ENCODE data around the gene C19orf47.
"Not testable (repeated sequence)": the region's sequence is repeated elsewhere in the genome, so short reads cannot be mapped to it uniquely, and the experiment has no call there.

C19orf47 gene

GRCh38 chr19:40344422-40344821 lies 3.8 kb downstream of the C19orf47 start:
- DNase-seq: no peak

DNA sequence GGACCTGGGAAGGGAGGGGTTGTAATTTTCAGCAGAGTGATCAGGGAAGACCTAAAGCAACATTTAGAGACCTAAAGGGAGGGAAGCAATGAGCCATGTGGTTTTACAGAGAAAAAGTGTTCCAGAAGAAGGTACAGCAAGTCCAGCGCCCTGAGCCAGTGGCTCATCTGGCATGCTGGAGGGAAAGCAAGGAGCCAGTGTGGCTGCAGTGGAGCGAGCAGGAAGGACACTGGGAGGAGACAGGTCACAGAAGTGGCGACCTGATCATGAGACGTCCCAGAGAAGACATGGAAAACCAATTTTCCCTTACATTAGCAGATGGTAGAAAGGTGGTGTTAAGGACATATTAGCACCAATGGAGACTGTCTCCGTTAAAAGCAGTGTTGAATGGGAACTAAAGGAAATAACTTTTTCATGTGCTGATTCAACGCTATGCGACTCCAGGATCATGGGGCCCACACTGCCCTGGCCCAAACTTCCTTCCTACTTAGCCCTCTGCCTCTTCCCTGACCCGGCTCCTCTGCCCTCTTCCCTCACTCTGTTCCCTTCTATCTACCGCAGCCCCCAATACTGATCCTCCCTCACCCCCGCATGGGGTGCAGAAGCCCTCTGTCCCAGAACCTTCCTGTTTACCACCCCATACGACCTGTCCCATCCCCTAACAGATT lies 5.4 kb downstream of the C19orf47 start:
- no peak for DNase-seq

DNA sequence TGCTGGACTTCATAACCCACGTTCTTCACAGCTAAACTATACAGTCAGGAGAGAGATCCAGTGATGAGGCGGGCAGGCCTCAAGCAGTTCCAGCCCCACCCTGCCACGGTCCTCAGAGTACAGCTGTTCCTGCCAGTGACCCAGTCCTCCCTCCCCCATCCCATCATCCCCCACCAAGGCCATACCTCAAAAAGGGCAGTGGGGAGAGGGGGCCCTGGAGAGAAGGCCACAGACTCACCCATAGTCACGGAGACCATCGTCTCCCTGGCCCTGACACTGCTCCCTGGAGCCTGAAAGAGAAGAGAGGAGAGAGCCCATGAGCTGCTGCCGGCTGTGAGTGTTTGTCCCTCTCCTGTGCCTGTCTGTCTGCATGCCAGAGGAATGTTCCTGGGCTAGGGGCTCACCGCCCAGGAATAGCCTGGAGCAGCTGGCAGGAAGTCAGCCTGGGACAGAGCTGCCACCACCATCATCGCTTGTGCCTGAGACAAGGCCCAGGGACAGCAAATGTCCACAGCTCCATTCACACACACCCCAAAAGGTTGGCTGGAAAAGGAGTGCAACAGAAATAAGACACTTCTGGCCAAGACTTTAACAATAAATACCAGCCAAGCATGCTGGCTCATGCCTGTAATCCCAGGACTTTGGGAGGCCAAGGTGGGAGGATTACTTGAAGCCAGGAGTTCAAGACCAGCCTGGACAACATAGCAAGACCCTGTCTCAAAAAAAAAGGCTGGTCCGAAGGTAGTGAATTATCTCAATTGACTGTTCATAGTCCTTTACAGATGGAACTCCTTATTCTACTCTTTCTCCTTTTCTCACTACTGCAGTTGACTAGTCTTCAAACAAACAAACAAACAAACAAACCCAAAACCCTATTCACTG lies 6.4 kb downstream of the C19orf47 start:
- DNase-seq: no peak

DNA sequence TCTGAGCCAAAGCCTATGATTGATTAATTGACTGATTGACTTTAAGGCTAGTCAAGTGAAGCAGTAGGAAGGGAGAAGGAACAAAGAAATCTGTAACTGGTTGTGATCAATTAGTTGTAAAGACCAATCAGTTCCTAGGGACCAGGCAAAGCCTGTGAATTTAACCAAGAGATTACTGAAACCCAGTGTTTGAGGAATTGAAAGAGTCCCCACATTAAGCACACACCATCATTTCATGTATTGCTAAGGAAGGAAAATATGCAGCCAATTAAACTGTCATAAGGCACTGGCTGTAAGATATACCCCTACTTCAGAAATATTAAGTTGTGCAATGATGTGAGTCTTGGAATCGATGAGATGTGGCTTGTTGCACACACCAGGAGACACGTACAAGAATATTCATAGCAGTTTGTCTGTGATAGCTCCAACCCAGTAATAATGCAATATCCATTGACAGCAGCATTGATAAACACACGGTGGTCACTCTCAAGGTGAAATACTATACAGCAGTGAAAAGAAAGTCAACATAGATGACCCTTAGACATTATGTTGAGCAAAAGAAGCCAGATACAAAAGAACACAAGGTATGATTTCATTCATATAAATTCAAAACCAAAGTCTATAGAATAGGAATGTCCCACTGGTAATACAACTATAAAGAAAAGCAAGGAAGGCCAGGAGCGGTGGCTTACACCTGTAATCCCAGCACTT lies 9.0 kb downstream of the C19orf47 start:
- DNase-seq: no peak

- DNase-seq: no peak
These were observed 10.6 kb downstream of the C19orf47 start for GRCh38 chr19:40337594-40337993.

- DNase-seq: no peak
These were observed 11.1 kb downstream of the C19orf47 start for GRCh38 chr19:40337107-40337506.

- DNase-seq: no peak
These were observed 11.6 kb downstream of the C19orf47 start for GRCh38 chr19:40336601-40336900.

DNA sequence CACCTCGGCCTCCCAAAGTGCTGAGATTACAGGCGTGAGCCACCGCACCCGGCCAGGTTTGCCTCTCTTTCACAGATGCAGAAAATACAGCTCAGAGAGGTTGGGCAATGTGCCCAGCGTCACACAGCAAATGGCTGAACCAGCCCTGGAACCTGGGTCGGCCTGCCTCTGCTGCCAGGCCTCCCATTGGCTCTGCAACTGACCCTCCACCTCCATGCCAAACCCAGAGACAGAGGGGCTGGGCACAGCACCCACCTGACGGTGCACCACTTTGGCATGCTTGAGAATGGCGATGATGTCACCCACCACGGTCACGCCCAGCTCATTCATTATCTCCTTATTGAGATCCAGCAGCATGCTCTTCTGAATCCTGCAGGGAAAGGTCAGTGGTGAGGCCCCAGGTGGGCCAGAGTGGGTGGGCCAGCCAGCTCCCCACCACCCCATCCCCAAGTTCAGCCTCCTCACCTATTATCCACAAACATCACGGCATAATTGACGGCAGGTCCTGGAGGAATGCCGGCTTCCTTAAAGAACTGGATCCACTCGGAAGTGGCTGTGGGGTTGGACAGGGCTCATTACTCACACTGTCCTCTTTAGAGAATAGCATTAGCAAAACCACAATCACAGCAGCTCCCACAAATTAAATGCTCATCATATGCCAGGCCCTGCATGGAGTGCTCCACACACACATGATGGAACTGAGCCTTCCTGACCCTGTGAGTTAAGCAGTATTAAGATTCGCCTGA lies 12.2 kb downstream of the C19orf47 start:
- no peak for DNase-seq

DNA sequence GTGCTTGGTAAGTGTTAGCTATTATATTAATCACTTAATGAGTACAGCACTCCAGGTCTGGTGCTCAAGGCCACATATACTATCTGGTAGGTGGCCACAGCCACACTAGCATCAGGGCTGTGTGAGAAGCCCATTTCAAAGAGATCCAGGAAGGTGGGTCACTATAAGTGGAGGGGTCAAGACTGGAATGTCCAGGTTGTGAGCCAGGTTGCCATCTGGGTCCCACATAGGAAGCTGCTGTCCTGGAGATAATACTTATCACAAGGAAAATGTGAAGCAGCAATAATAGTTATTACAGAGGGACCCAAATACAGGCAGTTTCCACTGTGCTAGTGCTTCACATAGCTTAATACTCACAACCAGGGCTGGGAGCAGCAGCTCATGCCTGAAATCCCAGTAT lies 13.1 kb downstream of the C19orf47 start:
- DNase-seq: no peak

DNA sequence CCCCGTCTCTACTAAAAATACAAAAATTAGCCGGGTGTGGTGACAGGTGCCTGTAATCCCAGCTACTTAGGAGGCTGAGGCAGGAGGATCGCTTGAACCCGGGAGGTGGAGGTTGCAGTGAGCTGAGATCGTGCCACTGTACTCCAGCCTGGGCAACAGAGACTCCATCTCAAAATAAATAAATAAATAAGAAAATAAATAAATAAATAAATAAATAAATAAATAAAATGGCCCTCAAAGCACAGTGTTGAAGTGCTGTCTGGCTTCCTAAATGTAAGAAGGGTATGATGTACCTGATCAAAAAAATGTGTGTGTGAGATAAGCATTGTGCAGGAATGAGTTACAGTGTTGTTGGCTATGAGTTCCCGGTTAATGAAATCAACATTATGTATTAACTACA lies 15.1 kb downstream of the C19orf47 start:
- not testable (repeated sequence) for DNase-seq

GRCh38 chr19:40332669-40333068 lies 15.5 kb downstream of the C19orf47 start:
- DNase-seq: no peak

- DNase-seq: no peak
These were observed 17.1 kb downstream of the C19orf47 start for GRCh38 chr19:40331052-40331451.

DNA sequence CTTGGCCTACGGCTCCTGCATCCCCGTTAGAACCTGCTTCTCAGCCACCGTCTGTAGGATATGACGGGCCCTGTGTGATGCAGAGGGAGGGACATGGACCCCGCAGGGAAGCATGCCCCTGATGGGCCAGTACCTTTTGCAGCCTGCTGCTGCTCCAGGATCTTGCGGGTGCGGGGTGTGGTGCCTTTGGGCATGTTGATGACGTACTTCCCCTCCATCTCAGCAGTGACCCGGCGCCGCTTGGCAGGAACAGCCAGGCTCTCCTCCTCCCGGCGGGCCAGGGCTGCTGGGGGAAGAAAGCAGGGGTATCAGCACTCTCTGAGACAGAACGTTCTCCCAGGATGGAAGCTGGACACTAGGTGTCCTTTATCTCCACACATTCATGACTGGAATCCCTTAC lies 22.0 kb downstream of the C19orf47 start:
- DNase-seq: no peak

DNA sequence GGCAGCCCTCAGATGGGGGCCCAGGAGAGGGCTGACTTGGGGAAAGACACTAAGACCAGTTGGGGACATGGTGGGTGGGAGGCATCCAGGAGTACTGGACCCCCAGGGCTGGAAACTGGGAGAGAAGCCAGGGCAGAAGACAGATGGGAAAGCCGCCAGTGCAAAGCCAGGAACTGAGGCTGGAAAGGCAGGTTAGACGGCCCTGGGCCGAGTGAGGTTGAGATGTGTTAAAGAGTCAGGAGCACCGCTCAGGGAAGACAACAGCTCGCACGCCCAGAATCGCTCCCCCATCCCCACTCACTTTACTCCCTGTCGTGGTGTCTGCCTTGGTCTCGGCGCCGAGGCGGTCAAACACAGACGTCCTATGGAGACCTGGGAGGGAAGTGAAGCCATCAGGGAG lies 24.5 kb downstream of the C19orf47 start:
- DNase-seq: no peak

DNA sequence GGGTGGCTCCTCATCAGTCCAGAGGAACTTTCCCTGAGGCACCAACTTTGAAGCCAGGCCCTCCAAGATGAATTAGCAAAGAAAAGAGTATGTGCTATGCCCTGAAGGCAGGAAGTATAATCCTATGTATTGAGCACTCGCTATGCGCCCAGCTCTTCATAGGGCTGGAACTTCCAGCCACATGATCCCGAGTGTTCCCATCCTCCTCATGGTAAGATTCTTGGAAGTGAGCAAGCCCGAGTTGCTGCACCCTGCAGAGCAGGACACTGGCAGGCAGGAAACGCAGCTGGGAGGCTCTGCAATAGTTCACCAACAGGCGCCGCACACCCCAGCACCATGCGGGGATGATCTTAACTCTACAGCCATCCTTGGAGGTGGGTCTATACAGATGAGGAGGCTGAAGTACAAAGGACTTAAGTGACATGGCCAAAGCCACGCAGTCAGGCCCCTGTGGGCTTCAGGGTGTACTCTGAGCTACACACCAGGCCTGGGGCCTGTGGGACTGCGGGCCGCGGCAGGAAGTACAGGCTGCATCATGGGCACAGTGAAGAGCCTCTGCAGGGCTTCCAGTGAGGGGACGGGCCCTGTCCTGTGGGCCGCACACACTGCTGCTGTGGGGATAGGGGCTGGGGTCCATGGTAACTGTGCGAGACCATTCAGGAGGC lies 25.1 kb downstream of the C19orf47 start:
- no peak for DNase-seq

- DNase-seq: no peak
These were observed 26.0 kb downstream of the C19orf47 start for GRCh38 chr19:40322271-40322610.

DNA sequence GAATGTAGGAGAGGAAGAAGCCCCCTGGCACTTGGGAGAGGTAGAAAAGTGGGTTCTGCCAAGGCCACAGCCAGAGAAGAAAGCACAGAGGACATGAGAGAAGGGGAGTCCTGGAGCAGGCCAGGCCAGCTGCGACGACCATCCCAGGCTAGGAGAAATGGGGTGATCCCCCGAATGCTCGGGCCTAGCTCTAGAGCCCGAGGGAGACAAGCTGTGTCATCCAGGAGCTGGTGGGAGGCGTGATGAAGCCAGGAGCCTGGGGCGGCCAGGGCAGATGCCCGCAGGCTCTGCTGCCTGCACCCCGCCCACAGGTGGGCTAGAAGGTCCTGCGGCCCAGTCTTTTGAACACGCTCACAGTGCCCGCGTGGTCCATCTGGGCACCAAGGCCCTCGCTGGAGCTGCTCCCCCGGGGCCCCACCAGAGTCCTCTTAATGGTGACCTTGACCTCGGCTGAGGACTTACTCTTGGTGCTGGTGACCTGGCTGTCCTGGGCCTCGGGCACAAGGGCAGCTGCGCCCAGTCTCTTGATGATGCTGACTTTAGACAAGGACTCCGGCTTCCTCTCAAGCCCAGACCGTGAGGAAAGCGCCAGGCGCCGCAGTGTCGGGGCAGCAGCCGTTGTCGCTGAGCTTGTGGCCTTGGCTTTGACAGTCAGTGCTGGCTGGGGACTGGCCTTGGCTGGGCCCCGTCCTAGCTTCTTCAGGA lies 26.5 kb downstream of the C19orf47 start:
- no peak for DNase-seq

DNA sequence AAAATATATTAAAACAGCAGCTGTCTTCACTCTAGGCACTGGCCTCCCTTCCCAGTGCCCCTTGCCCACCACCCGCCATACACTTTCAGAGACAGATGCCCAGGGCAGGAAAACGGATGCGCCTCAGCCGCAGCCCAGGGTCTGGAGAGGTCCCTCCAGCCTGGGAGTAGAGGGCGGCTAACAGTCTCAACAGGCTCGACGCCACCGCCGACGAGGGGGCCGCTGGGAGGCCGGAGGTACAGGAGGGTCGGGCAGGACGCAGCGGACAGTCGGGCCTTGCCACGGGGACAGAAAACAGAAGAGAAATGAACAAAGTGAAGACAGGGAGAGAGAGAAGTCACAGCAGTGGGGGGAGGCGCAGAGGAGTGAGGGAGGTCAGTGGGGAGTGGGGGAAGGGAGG lies 27.1 kb downstream of the C19orf47 start:
- no peak for DNase-seq

GRCh38 chr19:40320558-40320935 lies 27.6 kb downstream of the C19orf47 start:
- DNase-seq: no peak

- DNase-seq: no peak
These were observed 30.9 kb downstream of the C19orf47 start for GRCh38 chr19:40317338-40317737.

- no peak for DNase-seq
These were observed 32.3 kb downstream of the C19orf47 start for GRCh38 chr19:40315812-40316470.

- DNase-seq: no peak
These were observed 33.5 kb downstream of the C19orf47 start for GRCh38 chr19:40314656-40315055.
